ENCODE measurements around the gene ALDH9A1. TPM values are rescaled to one million over a fixed set of nuclear protein-coding genes. Genes with fewer than 3 reads are reported as not detected.

Gene ALDH9A1
- total RNA-seq, 1 experiment from 2014 or later, result 55.9 TPM

DNA sequence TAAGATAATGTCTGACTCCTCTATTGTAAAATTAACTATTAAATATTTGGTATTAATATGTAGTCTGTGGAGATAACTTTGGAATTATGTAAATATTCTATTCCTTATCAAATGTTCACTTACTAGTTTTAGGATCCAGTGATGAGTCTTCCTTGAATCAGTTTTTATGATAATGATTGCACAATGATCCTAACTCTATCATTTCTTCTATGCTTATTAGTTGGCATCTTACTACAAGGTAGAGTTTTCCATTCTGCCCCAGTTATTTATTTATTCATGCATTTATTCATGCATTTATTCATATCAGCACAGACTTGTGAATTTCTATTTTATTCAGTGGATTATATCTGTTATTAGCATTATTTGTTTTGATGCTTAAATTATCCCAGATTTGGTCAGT is 74.7 kb downstream of the ALDH9A1 start:
- no peak for DNase-seq (ENCODE audit: low read depth)

DNA sequence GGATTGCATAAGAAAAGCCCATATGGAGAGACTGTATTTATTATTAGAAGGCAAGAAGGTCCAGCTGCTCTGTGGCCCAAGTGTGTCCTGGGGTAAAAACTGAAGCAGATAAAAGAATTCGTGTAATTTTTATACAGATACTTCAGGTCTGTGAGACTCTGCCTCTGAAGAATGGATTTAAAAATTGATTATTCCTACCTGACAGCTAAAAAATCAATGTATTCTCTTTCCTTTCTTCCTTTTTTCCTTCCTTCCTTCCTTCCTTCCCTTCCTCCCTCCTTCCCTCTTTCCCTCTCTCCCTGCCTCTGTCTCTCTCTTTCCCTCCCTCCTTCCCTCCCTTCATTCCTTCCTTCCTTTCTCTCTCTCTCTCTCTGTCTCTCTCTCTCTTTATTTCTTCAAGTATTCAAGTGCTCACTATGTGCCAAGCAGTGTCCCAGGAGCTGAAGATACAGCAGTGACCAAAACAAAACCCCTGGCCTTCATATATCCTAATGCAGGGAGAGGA is 78.7 kb downstream of the ALDH9A1 start:
- DNase-seq (ENCODE audit: low read depth), result no peak

DNA sequence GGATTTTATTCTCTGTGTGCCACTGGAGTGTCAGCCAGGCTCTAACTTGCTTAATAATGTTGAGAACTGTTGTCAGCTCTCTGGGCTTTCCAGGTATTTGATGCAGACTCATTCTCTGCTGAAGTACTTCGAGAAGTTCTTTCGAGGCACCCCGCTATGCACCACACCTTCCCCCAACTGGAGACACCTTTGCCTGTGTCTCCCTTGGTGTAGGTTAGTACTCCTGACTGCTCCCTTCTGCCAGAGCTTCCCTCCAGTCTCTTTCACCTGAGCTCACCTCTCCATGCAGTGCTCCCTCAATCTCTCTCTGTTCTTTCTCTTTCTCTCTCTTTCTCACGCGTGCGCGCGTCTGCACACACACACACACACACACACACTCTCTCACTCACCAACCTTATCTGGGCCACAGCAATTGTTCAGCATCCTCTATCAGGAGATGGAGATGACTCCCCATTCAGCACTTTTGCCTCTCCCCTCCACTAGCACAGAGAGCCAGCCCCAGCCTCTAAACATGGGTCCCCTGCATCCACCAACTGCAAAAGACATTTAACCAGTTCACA is 81.3 kb downstream of the ALDH9A1 start:
- DNase-seq (ENCODE audit: low read depth), result no peak

DNA sequence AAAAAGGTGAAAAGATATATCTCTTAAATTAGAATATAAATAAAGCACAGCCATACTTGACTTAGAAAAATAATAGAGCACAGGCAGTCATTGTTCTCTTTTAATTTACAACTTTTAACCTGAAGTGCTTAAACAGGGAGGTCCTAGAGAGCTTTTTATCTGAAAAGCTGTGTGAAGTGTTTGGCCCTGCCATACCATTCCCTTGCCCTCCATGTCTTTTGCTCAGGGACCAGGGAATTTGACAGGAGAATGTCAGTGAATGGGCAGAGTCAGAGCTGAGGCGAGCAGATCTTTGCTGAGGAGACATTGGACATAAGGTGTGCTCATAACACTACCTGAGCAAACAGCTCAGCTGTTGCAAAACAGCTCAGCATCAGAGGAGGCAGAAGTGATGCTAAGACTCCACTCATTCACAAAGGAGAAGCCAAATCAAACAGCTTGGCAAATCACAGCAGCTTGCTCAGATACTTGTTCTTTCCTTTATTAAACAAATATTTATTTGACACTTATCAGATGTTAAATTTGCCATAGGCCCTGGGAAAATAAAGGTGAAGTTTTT is 82.2 kb downstream of the ALDH9A1 start:
- no peak for DNase-seq (ENCODE audit: low read depth)

Other genes starting within 250 kb of the ALDH9A1 start
- not detected in 2 replicates for gene LRRC52, start 154.6 kb downstream of the ALDH9A1 start, total RNA-seq (2014; rRNA removed; shearing (Covaris generic))
- 89.6 and 99.6 TPM in 2 replicates for gene MGST3, start 67.3 kb downstream of the ALDH9A1 start, total RNA-seq (2014; rRNA removed; shearing (Covaris generic))
- 153 and 219 TPM in 2 replicates for gene TMCO1, start 70.3 kb upstream of the ALDH9A1 start, total RNA-seq (2014; rRNA removed; shearing (Covaris generic))
- gene UCK2, start 129.1 kb upstream of the ALDH9A1 start, total RNA-seq (2014; rRNA removed; shearing (Covaris generic)), result 40.4 and 48.0 TPM in 2 replicates

All from M059J (cell line).